Peyer's patch (tissue), 4 donors: ENCODE measurements around the gene C5orf34. TPM values are rescaled to one million over a fixed set of nuclear protein-coding genes. Genes with fewer than 3 reads are reported as not detected.

Experiments
- DNase-seq, 3 donors: peaks; one replicate each; pipeline ENCODE4 v3.0.0-alpha.2; 2017 to 2019
- H3K27ac ChIP-seq, 4 donors: fragments of 200-600 bp; sonication (generic); one replicate each; pipeline ENCODE4 v1.5.1; 2016 to 2019
- H3K27me3 ChIP-seq, 2 donors: fragments of 200-600 bp; sonication (generic); one replicate each; pipeline ENCODE4 v1.5.1; 2019
- H3K36me3 ChIP-seq, 3 donors: fragments of 200-600 bp; sonication (generic); one replicate each; pipeline ENCODE4 v1.5.1; 2016 to 2019
- H3K4me1 ChIP-seq, 4 donors: fragments of 200-600 bp; sonication (generic); one replicate each; pipeline ENCODE4 v1.5.1; 2016 to 2019
- H3K4me3 ChIP-seq, 4 donors: fragments of 200-600 bp; sonication (generic); 1 replicate in 3 of 4; 2 replicates in 1 of 4; pipeline ENCODE4 v1.5.1; 2016 to 2019; ENCODE audit warnings: mild to moderate bottlenecking in 1 of 4
- H3K9me3 ChIP-seq, 4 donors: fragments of 200-600 bp; sonication (generic); one replicate each; pipeline ENCODE4 v1.5.1; 2016 to 2019; ENCODE audit warnings: mild to moderate bottlenecking in 1 of 4
- POLR2A ChIP-seq, 2 donors: fragments of 450-650 bp; IDR thresholded peaks; one replicate each; pipeline ENCODE4 v1.5.1; 2017; ENCODE audit warnings: antibody characterized with exemption in 2 of 2, mild to moderate bottlenecking in 2 of 2, moderate library complexity in 2 of 2
- total RNA-seq, 4 donors: library from RNA; depleted of rRNA; stranded (reverse); fragments of >200 nt; gene quantifications; one replicate each; pipeline ENCODE4 v1.1.0, GENCODE V29; 2016
- TF ChIP-seq, protein P1 (sequence below), 6 experiments: fragments of 450-650 bp in 4 of 6; fragments of 200-600 bp in 2 of 6; sonication (generic) in 1 of 6; IDR thresholded peaks; one replicate each; pipeline ENCODE4 v1.5.1; 2017 to 2019; ENCODE audit warnings: antibody characterized with exemption in 6 of 6, mild to moderate bottlenecking in 3 of 6, moderate library complexity in 1 of 6

Gene C5orf34
- total RNA-seq, 4 donors from 2014 or later: 0.47 to 7.4 (median 1.3) TPM

GRCh38 chr5:43484106-43484849 is 30.7 kb downstream of the C5orf34 start:
- peak overlapping the region; percentile 79 to 94 (median 86) for H3K4me3 ChIP-seq

GRCh38 chr5:43483298-43484105 is 31.4 kb downstream of the C5orf34 start, which contains the start of gene TMEM267:
TSS of gene TMEM267 (minus strand) at chr5:43483865. CDS start at chr5:43453969, 29,896 bp downstream.
- Histone ChIP-seq H3K36me3 (no peaks in the 10 kb centered on the region), H3K27me3 (no peaks in the 10 kb centered on the region), H3K9me3 (no peaks in the 10 kb centered on the region), H3K4me3 (peak within 1 kb of the TSS; percentile 79 to 94 (median 86)), H3K4me1 (peaks cover 0 to 19% (median 0%) of the 10 kb centered on the region in 4 donors), H3K27ac (peak within 1 kb of the TSS; percentile 95 to 99 (median 98))
- peak; percentile 73 to 85 for TF ChIP-seq POLR2A (IDR thresholded peaks at IDR 0.05)
- TF ChIP-seq, protein P1, sequence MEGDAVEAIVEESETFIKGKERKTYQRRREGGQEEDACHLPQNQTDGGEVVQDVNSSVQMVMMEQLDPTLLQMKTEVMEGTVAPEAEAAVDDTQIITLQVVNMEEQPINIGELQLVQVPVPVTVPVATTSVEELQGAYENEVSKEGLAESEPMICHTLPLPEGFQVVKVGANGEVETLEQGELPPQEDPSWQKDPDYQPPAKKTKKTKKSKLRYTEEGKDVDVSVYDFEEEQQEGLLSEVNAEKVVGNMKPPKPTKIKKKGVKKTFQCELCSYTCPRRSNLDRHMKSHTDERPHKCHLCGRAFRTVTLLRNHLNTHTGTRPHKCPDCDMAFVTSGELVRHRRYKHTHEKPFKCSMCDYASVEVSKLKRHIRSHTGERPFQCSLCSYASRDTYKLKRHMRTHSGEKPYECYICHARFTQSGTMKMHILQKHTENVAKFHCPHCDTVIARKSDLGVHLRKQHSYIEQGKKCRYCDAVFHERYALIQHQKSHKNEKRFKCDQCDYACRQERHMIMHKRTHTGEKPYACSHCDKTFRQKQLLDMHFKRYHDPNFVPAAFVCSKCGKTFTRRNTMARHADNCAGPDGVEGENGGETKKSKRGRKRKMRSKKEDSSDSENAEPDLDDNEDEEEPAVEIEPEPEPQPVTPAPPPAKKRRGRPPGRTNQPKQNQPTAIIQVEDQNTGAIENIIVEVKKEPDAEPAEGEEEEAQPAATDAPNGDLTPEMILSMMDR (IDR thresholded peaks at IDR 0.05): no peak
- peak; percentile 87 to 96 (median 93) for DNase-seq

More at GRCh38 chr5:43484106-43484849, 30.7 kb downstream of the C5orf34 start:
- DNase-seq: peak; percentile 86 to 93 (median 90)
- peaks cover 0 to 19% (median 0%) of the 10 kb centered on the region in 4 donors for H3K4me1 ChIP-seq
- no peaks in the 10 kb centered on the region for H3K36me3 ChIP-seq
- H3K27ac ChIP-seq: peak overlapping the region; percentile 95 to 99 (median 98)
- H3K27me3 ChIP-seq: no peaks in the 10 kb centered on the region
- no peaks in the 10 kb centered on the region for H3K9me3 ChIP-seq
- TF ChIP-seq POLR2A (IDR thresholded peaks at IDR 0.05): no peak
- TF ChIP-seq, protein P1 (IDR thresholded peaks at IDR 0.05): peak; percentile 29 to 79 (median 76)

GRCh38 chr5:43482490-43483297 is 32.3 kb downstream of the C5orf34 start:
- peak overlapping the region; percentile 79 to 94 (median 86) for H3K4me3 ChIP-seq
- peaks cover 0 to 19% (median 0%) of the 10 kb centered on the region in 4 donors for H3K4me1 ChIP-seq
- no peaks in the 10 kb centered on the region for H3K27me3 ChIP-seq
- no peaks in the 10 kb centered on the region for H3K9me3 ChIP-seq
- peak overlapping the region; percentile 95 to 99 (median 98) for H3K27ac ChIP-seq
- no peaks in the 10 kb centered on the region for H3K36me3 ChIP-seq
- DNase-seq: no peak
- no peak for TF ChIP-seq POLR2A (IDR thresholded peaks at IDR 0.05)
- TF ChIP-seq, protein P1 (IDR thresholded peaks at IDR 0.05): no peak

- Histone ChIP-seq H3K36me3 (no peaks in the 10 kb centered on the region), H3K27ac (no peak overlapping the region), H3K9me3 (peaks cover 0 to 11% (median 2%) of the 10 kb centered on the region in 4 donors), H3K27me3 (no peaks in the 10 kb centered on the region), H3K4me3 (no peak overlapping the region), H3K4me1 (no peaks in the 10 kb centered on the region)
- TF ChIP-seq POLR2A (IDR thresholded peaks at IDR 0.05): no peak
- TF ChIP-seq, protein P1 (IDR thresholded peaks at IDR 0.05): peak in 2 of 6 experiments; percentile 24 to 25
- DNase-seq: no peak
Observed at GRCh38 chr5:43469671-43470391, 45.1 kb downstream of the C5orf34 start.
